Erythroblast (primary cell): ENCODE results near the gene ANKRD2.
A peak's percentile ranks its signal among the peaks of the same experiment; 100 is the strongest.

Experiments
- DNase-seq, 2 experiments: peaks; one replicate each; lab custom pipeline; 2025; lab: John Stamatoyannopoulos, UW
- GATA1 ChIP-seq: IDR thresholded peaks from 2 replicates; pipeline ENCODE4 v1.6.1; 2011; ENCODE audit warnings: low read depth, mild to moderate bottlenecking, control low read depth, low read length, moderate library complexity
- POLR2A ChIP-seq: IDR thresholded peaks from 2 replicates; pipeline ENCODE4 v1.6.1; 2011; ENCODE audit warnings: mild to moderate bottlenecking, low read length

ANKRD2 gene

DNA sequence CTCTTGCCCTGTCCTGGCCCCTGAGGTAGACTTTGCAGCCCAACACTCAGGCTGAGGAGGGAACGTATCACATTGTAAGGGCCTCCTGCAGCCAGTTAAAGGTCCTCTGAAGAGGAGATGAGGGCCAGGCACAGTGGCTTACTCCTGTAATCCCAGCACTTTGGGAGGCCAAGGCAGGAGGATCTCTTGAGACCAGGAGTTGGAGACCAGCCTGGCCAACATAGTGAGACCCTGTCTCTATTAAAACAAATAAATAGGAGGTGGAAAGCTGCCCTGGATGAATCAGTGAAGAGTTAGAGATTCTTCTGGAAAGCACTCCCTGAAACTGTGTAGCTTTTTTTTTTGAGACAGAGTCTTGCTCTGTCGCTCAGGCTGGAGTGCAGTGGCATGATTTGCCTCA lies 14.6 kb downstream of the ANKRD2 start:
- TF ChIP-seq POLR2A (no peak), GATA1 (no peak)
- no peak for DNase-seq

DNA sequence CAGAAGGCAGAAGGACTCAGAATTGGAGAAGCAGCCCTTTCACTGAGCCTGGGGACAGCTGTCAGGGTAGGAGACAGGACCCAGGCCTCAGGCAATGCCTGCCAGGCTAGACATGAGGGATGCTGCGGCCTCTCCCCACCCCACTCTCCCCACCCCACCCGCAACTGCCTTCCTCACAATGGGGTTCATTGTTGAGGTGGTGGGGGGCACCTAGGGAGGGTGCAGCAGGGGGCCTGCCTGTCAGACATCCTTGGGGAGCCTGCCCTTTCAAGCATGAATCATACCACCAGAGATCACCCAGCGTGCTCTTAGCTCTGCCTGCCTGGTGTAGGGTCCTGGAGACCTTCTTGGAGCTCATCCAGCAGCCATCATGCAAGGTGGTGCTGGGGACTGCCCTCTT lies 16.9 kb downstream of the ANKRD2 start, which contains the start of gene C10orf62:
Gene C10orf62 (plus strand): TSS at position 243 of the 400 bp plus-strand sequence. CDS start 177 bp downstream, outside the sequence.
- TF ChIP-seq GATA1 (no peak), POLR2A (no peak)
- no peak for DNase-seq

DNA sequence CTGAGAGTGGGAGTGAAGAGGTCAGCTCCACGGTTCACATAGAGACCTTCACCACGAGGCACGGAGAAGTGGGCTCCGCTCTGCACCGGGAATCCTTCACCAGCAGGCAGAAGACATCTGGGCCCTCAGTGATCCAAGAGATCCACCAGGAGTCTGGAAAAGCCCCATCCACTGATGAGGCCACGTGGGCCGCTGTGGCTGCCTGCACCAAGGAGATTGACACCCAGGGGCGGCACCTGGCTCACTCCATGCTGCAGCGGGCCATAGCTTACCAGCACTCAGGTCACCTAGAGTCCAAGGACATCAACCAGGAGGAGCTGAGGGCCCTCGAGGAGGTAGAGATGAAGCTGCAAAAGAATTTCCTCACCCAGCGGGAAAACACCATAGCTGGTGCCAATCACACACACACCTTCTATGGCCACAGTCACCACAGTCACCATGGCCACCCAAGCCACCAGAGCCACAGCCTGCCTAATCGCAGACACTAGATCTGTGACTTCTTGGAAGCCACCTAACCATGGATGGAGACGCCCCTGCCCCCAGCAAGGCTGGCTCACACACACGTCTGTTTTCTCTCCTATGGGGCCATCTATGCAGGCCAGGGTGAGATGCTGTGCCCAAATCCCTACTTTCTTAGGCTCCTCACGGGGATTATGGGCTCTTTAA lies 17.6 kb downstream of the ANKRD2 start:
- TF ChIP-seq GATA1 (no peak), POLR2A (no peak)
- DNase-seq: no peak

DNA sequence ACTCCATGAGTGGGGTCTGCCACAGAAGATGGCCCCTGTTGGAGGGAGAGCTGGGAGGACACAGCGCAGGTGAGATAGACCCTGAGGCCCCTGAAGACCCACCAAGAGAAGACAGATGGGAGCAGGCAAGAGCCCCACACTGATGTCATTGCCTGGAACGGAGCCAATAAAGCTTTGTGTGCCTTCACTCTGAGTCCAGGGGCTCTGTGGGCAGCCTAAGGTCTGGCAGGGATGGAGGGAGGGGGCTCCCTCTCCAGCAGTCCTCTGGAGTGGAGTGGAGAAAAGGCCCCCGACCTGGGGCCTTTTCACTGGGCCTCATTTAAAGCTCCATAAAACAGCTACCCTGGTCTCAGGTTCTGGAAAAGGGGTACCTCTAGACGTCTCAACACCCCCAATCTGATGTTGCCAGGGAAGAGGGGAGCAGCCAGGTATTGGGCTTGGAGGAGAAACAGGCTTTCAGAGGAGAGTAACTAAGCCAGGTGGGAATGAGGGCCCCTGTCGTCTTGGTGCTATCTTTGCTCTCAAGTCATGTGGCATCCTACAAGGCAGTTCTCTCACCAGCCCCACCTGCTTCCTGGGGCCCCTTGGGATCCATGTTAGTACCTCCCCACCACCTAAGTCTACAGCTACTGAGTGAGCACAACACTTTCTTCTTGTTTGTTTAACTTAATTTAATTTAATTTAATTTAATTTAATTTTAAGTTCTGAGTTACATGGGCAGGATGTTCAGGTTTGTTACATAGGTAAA lies 18.3 kb downstream of the ANKRD2 start:
- DNase-seq: peak in 1 of 2 experiments; percentile 33
- no peak for TF ChIP-seq POLR2A
- TF ChIP-seq GATA1: no peak

GRCh38 chr10:97593421-97593820 lies 20.8 kb downstream of the ANKRD2 start:
- no peak for DNase-seq
- TF ChIP-seq GATA1 (no peak), POLR2A (no peak)

GRCh38 chr10:97596101-97597082 lies 23.8 kb downstream of the ANKRD2 start:
- TF ChIP-seq POLR2A: peak; percentile 23
- TF ChIP-seq GATA1: no peak

GRCh38 chr10:97597778-97598177 lies 25.2 kb downstream of the ANKRD2 start:
- TF ChIP-seq GATA1: no peak
- TF ChIP-seq POLR2A: no peak
- peak in 1 of 2 experiments; percentile 33 for DNase-seq

More at GRCh38 chr10:97596101-97597082, 23.8 kb downstream of the ANKRD2 start:
- DNase-seq: peak in 1 of 2 experiments; percentile 43

DNA sequence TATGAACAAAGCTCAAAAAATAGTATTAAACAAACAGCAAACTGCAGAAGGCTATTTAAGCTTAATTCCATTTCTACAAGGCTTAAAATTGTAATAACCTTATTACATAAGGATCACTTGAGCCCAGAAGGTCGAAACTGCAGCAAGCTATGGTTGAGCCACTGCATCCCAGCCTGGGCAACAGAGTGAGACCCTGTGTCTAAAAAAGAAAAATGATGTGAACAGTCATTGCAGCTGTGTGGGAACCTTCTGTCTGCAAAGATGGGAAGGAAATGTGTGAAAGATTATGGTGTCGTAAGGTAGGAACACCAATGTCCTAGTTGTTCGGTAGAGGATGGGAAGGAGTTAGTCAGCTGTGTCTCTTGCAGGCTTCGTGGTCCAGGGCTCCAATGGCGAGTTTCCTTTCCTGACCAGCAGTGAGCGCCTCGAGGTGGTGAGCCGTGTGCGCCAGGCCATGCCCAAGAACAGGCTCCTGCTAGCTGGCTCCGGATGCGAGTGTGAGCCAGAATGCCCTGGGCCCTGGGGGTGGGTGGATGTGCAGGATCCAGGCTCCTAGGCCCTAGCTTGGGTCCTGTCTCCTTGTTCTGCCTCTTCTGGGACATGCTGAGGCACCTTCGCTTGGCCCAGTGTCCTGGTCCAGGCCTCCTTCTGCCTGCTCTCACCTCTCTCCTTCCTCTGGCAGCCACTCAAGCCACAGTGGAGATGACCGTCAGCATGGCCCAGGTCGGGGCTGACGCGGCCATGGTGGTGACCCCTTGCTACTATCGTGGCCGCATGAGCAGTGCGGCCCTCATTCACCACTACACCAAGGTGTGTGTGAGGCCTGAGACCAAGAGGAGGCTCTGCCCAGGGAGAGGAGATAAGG lies 26.1 kb downstream of the ANKRD2 start:
- no peak for DNase-seq
- TF ChIP-seq GATA1 (no peak), POLR2A (no peak)

DNA sequence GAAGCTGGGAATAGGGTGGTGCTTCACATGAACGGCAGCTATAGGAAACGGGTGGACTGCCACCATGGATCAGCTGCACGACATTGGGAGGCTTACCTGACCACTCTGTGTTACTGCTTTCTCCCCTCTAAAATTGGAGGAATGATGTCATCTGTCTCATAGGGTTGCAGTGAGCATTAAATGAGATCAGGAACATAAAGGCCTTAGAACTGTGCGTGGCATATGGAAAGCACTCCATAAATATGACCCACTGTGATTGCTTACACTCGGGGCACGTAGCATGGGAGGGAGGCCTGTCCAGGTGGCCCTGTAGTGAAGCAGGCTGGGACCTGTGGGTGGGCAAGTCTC lies 26.7 kb downstream of the ANKRD2 start:
- no peak for TF ChIP-seq POLR2A
- no peak for TF ChIP-seq GATA1

DNA sequence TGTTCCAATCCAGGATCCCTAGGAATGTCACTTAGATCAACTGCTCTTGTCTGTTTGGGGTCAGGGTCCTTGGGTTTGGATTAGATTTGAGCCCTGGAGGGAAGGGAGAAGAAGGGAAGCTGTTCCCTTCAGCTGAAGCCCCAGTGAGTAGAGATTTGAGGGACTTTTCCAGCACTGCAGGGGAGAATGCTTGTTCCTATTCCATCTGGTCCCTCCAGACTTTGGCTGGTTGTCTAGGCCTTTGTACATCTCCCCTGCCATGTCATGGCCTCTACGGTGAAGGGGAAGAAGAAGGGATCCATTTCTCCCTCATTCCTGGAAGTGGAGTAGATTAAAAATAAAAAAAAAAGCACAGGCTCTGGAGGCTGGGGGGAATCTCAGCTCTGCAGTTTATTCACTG lies 28.0 kb downstream of the ANKRD2 start:
- DNase-seq: no peak
- TF ChIP-seq POLR2A: no peak
- TF ChIP-seq GATA1: no peak

More for the DNA sequence above, 26.7 kb downstream of the ANKRD2 start:
- no peak for DNase-seq

DNA sequence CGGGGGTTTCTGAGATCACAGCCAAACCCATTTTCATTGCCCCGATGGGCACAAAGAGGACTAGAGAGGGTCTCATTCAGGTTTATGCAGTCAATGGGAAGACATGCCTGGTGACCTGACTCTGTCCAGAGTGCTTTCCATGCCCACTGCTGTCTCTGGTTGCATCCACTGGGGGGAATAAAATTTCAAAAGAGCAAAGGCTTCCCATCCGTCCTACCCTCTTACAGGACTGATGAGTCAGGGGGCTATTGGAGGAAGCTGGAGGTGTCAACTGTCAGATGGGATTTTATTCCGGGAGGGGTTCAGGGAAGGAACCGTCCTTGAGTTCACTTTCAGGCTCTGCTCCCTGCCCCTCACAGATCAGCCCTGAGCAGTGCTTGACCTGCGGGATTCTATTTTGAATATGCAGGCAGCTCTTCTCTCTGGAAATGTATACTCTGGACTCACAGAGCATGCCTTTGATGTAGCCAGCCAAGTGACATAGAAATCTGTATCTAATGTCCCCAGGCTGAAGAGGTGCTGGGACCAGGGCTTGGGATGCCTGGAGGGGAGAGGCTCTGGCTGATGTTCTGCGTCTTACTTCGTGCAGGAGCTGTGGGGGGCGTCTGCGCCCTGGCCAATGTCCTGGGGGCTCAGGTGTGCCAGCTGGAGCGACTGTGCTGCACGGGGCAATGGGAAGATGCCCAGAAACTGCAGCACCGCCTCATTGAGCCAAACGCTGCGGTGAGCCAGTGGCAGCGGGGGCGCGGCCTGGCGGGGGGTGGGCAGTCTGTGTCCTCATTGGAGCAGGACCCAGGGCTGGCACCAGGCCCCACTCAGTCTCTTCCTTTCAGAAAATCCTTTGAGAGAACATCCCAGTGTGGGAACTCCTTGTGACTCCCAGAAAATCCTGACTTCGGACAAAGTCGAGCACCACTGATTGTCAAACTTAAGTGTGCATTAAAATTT lies 29.0 kb downstream of the ANKRD2 start:
- DNase-seq: no peak
- no peak for TF ChIP-seq GATA1
- TF ChIP-seq POLR2A: no peak
